CD14-positive monocyte (primary cell): ENCODE measurements around the gene LIPE. TPM values are rescaled to one million over a fixed set of nuclear protein-coding genes. Genes with fewer than 3 reads are reported as not detected.

Source experiments
- DNase-seq, 3 donors: peaks; one replicate each; pipeline ENCODE4 v3.0.0-alpha.2; 2011 to 2022
- H2AFZ ChIP-seq: 2 replicates; pipeline ENCODE4 v1.6.0; 2012; ENCODE audit warnings: mild to moderate bottlenecking, low read depth, low read length, inconsistent platforms; ENCODE audit not compliant: insufficient read depth, poor library complexity, severe bottlenecking
- H3K27ac ChIP-seq, 2 donors: 1 replicate in 1 of 2; 2 replicates in 1 of 2; pipeline ENCODE4 v1.5.1; 2012 to 2013; ENCODE audit warnings: low read length in 2 of 2, control low read depth in 1 of 2, inconsistent platforms in 1 of 2, low read depth in 1 of 2, mild to moderate bottlenecking in 1 of 2
- H3K27me3 ChIP-seq, 2 donors: one replicate each; pipeline versions ENCODE4 v1.6.0 to v1.6.1; 2011 to 2013; ENCODE audit warnings: low read length in 2 of 2; ENCODE audit not compliant: control insufficient read depth in 2 of 2, insufficient read depth in 2 of 2
- H3K36me3 ChIP-seq, 2 donors: replicated peaks in 1 of 2; 1 replicate in 1 of 2; 2 replicates in 1 of 2; pipeline versions ENCODE4 v1.5.1 to v1.6.1; 2012 to 2013; ENCODE audit warnings: low read length in 2 of 2, control low read depth in 1 of 2, inconsistent platforms in 1 of 2, mild to moderate bottlenecking in 1 of 2; ENCODE audit not compliant: insufficient read depth in 2 of 2, control insufficient read depth in 1 of 2
- H3K4me1 ChIP-seq, 2 donors: 1 replicate in 1 of 2; 2 replicates in 1 of 2; pipeline versions ENCODE4 v1.5.1 to v1.6.1; 2012 to 2013; ENCODE audit warnings: low read length in 2 of 2, control low read depth in 1 of 2, inconsistent platforms in 1 of 2, mild to moderate bottlenecking in 1 of 2, moderate library complexity in 1 of 2; ENCODE audit not compliant: insufficient read depth in 2 of 2, control insufficient read depth in 1 of 2
- H3K4me2 ChIP-seq: replicated peaks from 2 replicates; pipeline ENCODE3; 2012; ENCODE audit warnings: low read length, moderate library complexity, mild to moderate bottlenecking; ENCODE audit not compliant: poor library complexity, severe bottlenecking; ENCODE audit errors: extremely low read depth
- H3K4me3 ChIP-seq, 3 experiments: fragments of 200-600 bp in 1 of 3; sonication (generic) in 1 of 3; replicated peaks in 1 of 3; 1 replicate in 2 of 3; 2 replicates in 1 of 3; pipeline ENCODE4 v1.5.1; 2011 to 2013; ENCODE audit warnings: low read length in 3 of 3, mild to moderate bottlenecking in 3 of 3, control low read depth in 2 of 3, low read depth in 2 of 3, inconsistent platforms in 1 of 3, moderate library complexity in 1 of 3
- H3K79me2 ChIP-seq: 2 replicates; pipeline ENCODE4 v1.6.0; 2012; ENCODE audit warnings: mild to moderate bottlenecking, control low read depth, inconsistent platforms, low read length, moderate library complexity; ENCODE audit not compliant: insufficient read depth
- H3K9ac ChIP-seq: 2 replicates; pipeline ENCODE4 v1.6.0; 2017; ENCODE audit warnings: low read length, mild to moderate bottlenecking; ENCODE audit not compliant: insufficient read depth, poor library complexity, severe bottlenecking
- H3K9me3 ChIP-seq, 2 donors: replicated peaks in 1 of 2; 1 replicate in 1 of 2; 2 replicates in 1 of 2; pipeline versions ENCODE4 v1.5.1 to v1.6.1; 2012 to 2013; ENCODE audit warnings: low read length in 2 of 2, control low read depth in 1 of 2; ENCODE audit not compliant: control insufficient read depth in 1 of 2, insufficient read depth in 1 of 2
- H4K20me1 ChIP-seq: 2 replicates; pipeline ENCODE4 v1.6.0; 2012; ENCODE audit warnings: mild to moderate bottlenecking, low read length, control low read depth, moderate library complexity; ENCODE audit not compliant: insufficient read depth
- H3K27ac Mint-ChIP-seq, 7 donors: one replicate each; pipeline ENCODE4 v1.8.0; 2020; ENCODE audit warnings: mild to moderate bottlenecking in 7 of 7, mixed read lengths in 7 of 7, moderate library complexity in 6 of 7, inconsistent platforms in 2 of 7
- H3K27me3 Mint-ChIP-seq, 3 donors: one replicate each; pipeline ENCODE4 v1.8.0; 2021 to 2022; ENCODE audit warnings: low read depth in 3 of 3, mild to moderate bottlenecking in 3 of 3, mixed read lengths in 3 of 3, moderate library complexity in 3 of 3, inconsistent platforms in 1 of 3
- H3K36me3 Mint-ChIP-seq, 2 donors: one replicate each; pipeline ENCODE4 v1.8.0; 2020; ENCODE audit warnings: mixed read lengths in 2 of 2, inconsistent platforms in 1 of 2, mild to moderate bottlenecking in 1 of 2
- H3K4me1 Mint-ChIP-seq: one replicate; pipeline ENCODE4 v1.8.0; 2020; ENCODE audit warnings: mild to moderate bottlenecking, mixed read lengths
- H3K4me3 Mint-ChIP-seq, 2 donors: one replicate each; pipeline ENCODE4 v1.8.0; 2020; ENCODE audit warnings: mild to moderate bottlenecking in 2 of 2, mixed read lengths in 2 of 2, moderate library complexity in 1 of 2
- H3K9me3 Mint-ChIP-seq, 7 donors: one replicate each; pipeline ENCODE4 v1.8.0; 2020 to 2022; ENCODE audit warnings: mixed read lengths in 7 of 7, mild to moderate bottlenecking in 6 of 7, moderate library complexity in 6 of 7, inconsistent platforms in 2 of 7
- CTCF ChIP-seq: fragments of 200-600 bp; IDR thresholded peaks from one replicate; pipeline ENCODE4 v1.8.0; 2022; ENCODE audit warnings: antibody characterized with exemption, mild to moderate bottlenecking
- WGBS: methylation state at CpG from one replicate; pipeline ENCODE4 v1.1.5; 2013; ENCODE audit warnings: missing lambda C conversion rate; ENCODE audit not compliant: insufficient coverage; 5-methylcytosine and 5-hydroxymethylcytosine counted together
- intact Hi-C, 2 donors: fragments of 100-400 bp; cut with micrococcal nuclease; formaldehyde crosslinking; loops; one replicate each; pipeline versions ENCODE4 v1.15.0 to v1.15.1; 2023
- polyA plus RNA-seq, 3 donors: library from polyadenylated mRNA; depleted of rRNA in 1 of 3; unstranded in 2 of 3; stranded (reverse) in 1 of 3; fragments of 300-500 nt in 2 of 3; fragments of >200 nt in 1 of 3; fragmentation: Illumina TruSeq in 2 of 3; gene quantifications; 1 replicate in 2 of 3; 2 replicates in 1 of 3; pipeline ENCODE4 v1.2.3, GENCODE V29; 2012 to 2021

LIPE gene
- polyA plus RNA-seq, 3 donors: 0.31 TPM; not detected in 2

GRCh38 chr19:42394751-42395150 lies 32.4 kb downstream of the LIPE start:
- Histone ChIP-seq H3K4me3 (no peak overlapping the region), H3K36me3 (no peaks in the 10 kb centered on the region), H3K27me3 (peaks cover 0 to 17% of the 10 kb centered on the region in 2 donors), H2AFZ (no peak overlapping the region), H3K4me2 (no peak overlapping the region), H3K9me3 (no peaks in the 10 kb centered on the region), H3K79me2 (peaks cover 8% of the 10 kb centered on the region), H3K4me1 (peaks cover 23 to 25% of the 10 kb centered on the region in 2 donors), H3K9ac (no peak overlapping the region), H4K20me1 (no peaks in the 10 kb centered on the region), H3K27ac (no peak overlapping the region)
- 95% methylated on average over 8 of the region's 8 CpGs for WGBS
- H3K4me1 Mint-ChIP-seq: peaks cover 26% of the 10 kb centered on the region
- no peak overlapping the region for H3K4me3 Mint-ChIP-seq
- no peak for TF ChIP-seq CTCF
- H3K27ac Mint-ChIP-seq: peak overlapping the region in 1 of 7 donors; percentile 51
- peaks cover 0 to under 1% of the 10 kb centered on the region in 2 donors for H3K36me3 Mint-ChIP-seq
- peaks cover 20 to 28% (median 25%) of the 10 kb centered on the region in 3 donors for H3K27me3 Mint-ChIP-seq
- intact Hi-C loops: loop anchor here in 1 of 2 donors (10.0 kb wide), 1 partner anchor 270 kb away; no protein-coding TSS in a partner anchor
- peaks cover 0 to 3% (median 0%) of the 10 kb centered on the region in 7 donors for H3K9me3 Mint-ChIP-seq
- DNase-seq: no peak

- no peak for DNase-seq
- H3K27me3 Mint-ChIP-seq: peaks cover 23 to 46% (median 31%) of the 10 kb centered on the region in 3 donors
These were observed 35.0 kb downstream of the LIPE start for GRCh38 chr19:42392165-42392564.

More at GRCh38 chr19:42392165-42392564, 35.0 kb downstream of the LIPE start:
- Mint-ChIP-seq H3K27ac (no peak overlapping the region), H3K4me3 (no peak overlapping the region), H3K4me1 (peaks cover 14% of the 10 kb centered on the region), H3K9me3 (peaks cover 0 to 5% (median 0%) of the 10 kb centered on the region in 7 donors), H3K36me3 (no peaks in the 10 kb centered on the region)
- no peak overlapping the region for H3K4me3 ChIP-seq
- no peak overlapping the region for H3K4me2 ChIP-seq
- peaks cover 1% of the 10 kb centered on the region for H3K79me2 ChIP-seq
- H4K20me1 ChIP-seq: no peaks in the 10 kb centered on the region
- no peaks in the 10 kb centered on the region for H3K36me3 ChIP-seq
- H2AFZ ChIP-seq: no peak overlapping the region
- WGBS: 100% methylated on average over 2 of the region's 4 CpGs
- peaks cover 0 to 32% of the 10 kb centered on the region in 2 donors for H3K27me3 ChIP-seq
- H3K9ac ChIP-seq: no peak overlapping the region
- TF ChIP-seq CTCF: no peak
- peaks cover 18 to 22% of the 10 kb centered on the region in 2 donors for H3K4me1 ChIP-seq
- intact Hi-C loops: loop anchor here in 1 of 2 donors (10.0 kb wide), 1 partner anchor 267 kb away; no protein-coding TSS in a partner anchor
- no peaks in the 10 kb centered on the region for H3K9me3 ChIP-seq
- H3K27ac ChIP-seq: no peak overlapping the region
